K562 (cell line): Measurements from ENCODE around the gene CACNB2. TPM values are rescaled to one million over a fixed set of nuclear protein-coding genes. Genes with fewer than 3 reads are reported as not detected.

Experiments used
- ATAC-seq: fragments of 200-7000 bp; cut with Tn5 transposase; 3 replicates; pipeline ENCODE4 v1.9.1; 2020; ENCODE audit warnings: moderate library complexity
- BruUV-seq: library from RNA; stranded (reverse); fragments of 400-500 nt; replicated peaks from 2 replicates; lab custom pipeline; 2021; lab: Mats Ljungman, UMichigan
- CTCF ChIA-PET: fragments of 300-600 bp; formaldehyde crosslinking; extraction: SDS; loops from one replicate; lab custom pipeline; 2021; ENCODE audit warnings: low intra/inter-chr PET ratio; lab: Yijun Ruan, JAX
- POLR2A ChIA-PET: fragments of 300-600, 350-650 bp; sonication (Branson Sonifier 250); formaldehyde crosslinking; extraction: SDS; loops from one replicate; lab custom pipeline; 2021; ENCODE audit warnings: antibody characterized with exemption, inconsistent platforms; lab: Yijun Ruan, JAX
- DNase-seq, 4 experiments: peaks; one replicate each; pipeline versions ENCODE4 v3.0.0 to v3.0.0-alpha.2; 2011 to 2018; ENCODE audit warnings: low spot score in 3 of 4, mixed read lengths in 3 of 4; ENCODE audit errors: extremely low read depth in 1 of 4
- FAIRE-seq: peaks from 2 replicates; lab custom pipeline; 2011; peaks lifted over from hg19 to GRCh38; lab: Jason Lieb, UNC
- H2AFZ ChIP-seq: 2 replicates; pipeline ENCODE4 v1.6.0; 2011; ENCODE audit warnings: low read depth, low read length, control low read depth, inconsistent platforms
- H3K27ac ChIP-seq: fragments of 200-600 bp; 3 replicates; pipeline ENCODE4 v1.8.0; 2011; ENCODE audit warnings: low read depth, mild to moderate bottlenecking, control low read depth, inconsistent platforms, low read length, moderate library complexity, mixed read lengths; ENCODE audit errors: extremely low read depth
- H3K27me3 ChIP-seq, 2 experiments: fragments of 300-600 bp in 1 of 2; 2 replicates in 1 of 2; 3 replicates in 1 of 2; pipeline versions ENCODE4 v1.6.0 to v1.8.0; 2011; ENCODE audit warnings: inconsistent platforms in 2 of 2, low read length in 2 of 2, mild to moderate bottlenecking in 1 of 2, mixed read lengths in 1 of 2, moderate library complexity in 1 of 2; ENCODE audit not compliant: control insufficient read depth in 2 of 2, insufficient read depth in 2 of 2
- H3K36me3 ChIP-seq: fragments of 300-600 bp; 3 replicates; pipeline ENCODE4 v1.8.0; 2011; ENCODE audit warnings: mild to moderate bottlenecking, low read length, inconsistent platforms; ENCODE audit not compliant: control insufficient read depth, insufficient read depth
- H3K4me1 ChIP-seq, 2 experiments: fragments of 200-600 bp in 1 of 2; replicated peaks in 1 of 2; 2 replicates in 1 of 2; 3 replicates in 1 of 2; pipeline versions ENCODE4 v1.5.1 to v1.8.0; 2011; ENCODE audit warnings: inconsistent platforms in 2 of 2, low read length in 2 of 2, mild to moderate bottlenecking in 1 of 2, mixed read lengths in 1 of 2, moderate library complexity in 1 of 2; ENCODE audit not compliant: control insufficient read depth in 2 of 2, insufficient read depth in 2 of 2
- H3K4me2 ChIP-seq: 2 replicates; pipeline ENCODE4 v1.6.1; 2011; ENCODE audit warnings: low read length, control low read depth, inconsistent platforms, mixed read lengths; ENCODE audit not compliant: insufficient read depth
- H3K4me3 ChIP-seq: fragments of 200-600 bp; sonication (generic), shearing (Covaris generic); 2 replicates; pipeline ENCODE4 v1.5.1; 2016; ENCODE audit warnings: control low read depth, inconsistent platforms
- H3K79me2 ChIP-seq: fragments of 200-600 bp; 3 replicates; pipeline ENCODE4 v1.8.0; 2011; ENCODE audit warnings: low read length, inconsistent platforms; ENCODE audit not compliant: control insufficient read depth, insufficient read depth
- H3K9ac ChIP-seq, 2 experiments: 2 replicates each; pipeline versions ENCODE4 v1.6.0 to v1.6.1; 2011; ENCODE audit warnings: low read depth in 2 of 2, low read length in 2 of 2, control low read depth in 1 of 2, inconsistent platforms in 1 of 2, mild to moderate bottlenecking in 1 of 2, mixed read lengths in 1 of 2; ENCODE audit not compliant: insufficient read depth in 1 of 2
- H3K9me1 ChIP-seq: one replicate; pipeline ENCODE4 v1.6.0; 2011; ENCODE audit warnings: inconsistent platforms, mild to moderate bottlenecking, low read length, moderate library complexity; ENCODE audit not compliant: control insufficient read depth, insufficient read depth
- H3K9me3 ChIP-seq: replicated peaks from 2 replicates; pipeline ENCODE4 v1.5.1; 2011; ENCODE audit warnings: low read depth, low read length, inconsistent platforms; ENCODE audit not compliant: control insufficient read depth, insufficient read depth
- H4K20me1 ChIP-seq: replicated peaks from 2 replicates; pipeline ENCODE4 v1.6.1; 2011; ENCODE audit warnings: low read length, inconsistent platforms, mixed read lengths; ENCODE audit not compliant: control insufficient read depth, insufficient read depth
- BDP1 ChIP-seq: IDR thresholded peaks from 3 replicates; pipeline ENCODE4 v1.6.1; 2011; ENCODE audit not compliant: insufficient read length, insufficient read depth
- BRD9 ChIP-seq: fragments of 450-650 bp; IDR thresholded peaks from 2 replicates; pipeline ENCODE4 v1.6.1; 2018; ENCODE audit warnings: low read depth; ENCODE audit not compliant: partially characterized antibody
- CCNT2 ChIP-seq: IDR thresholded peaks from 2 replicates; pipeline ENCODE4 v1.6.1; 2011; ENCODE audit warnings: borderline replicate concordance, low read depth, mild to moderate bottlenecking, moderate library complexity, mixed read lengths, low read length; ENCODE audit not compliant: insufficient read length; ENCODE audit errors: extremely low read depth
- CHD1 ChIP-seq: fragments of 200-600 bp; sonication (generic); IDR thresholded peaks from one replicate; pipeline ENCODE4 v1.6.1; 2012; ENCODE audit warnings: mild to moderate bottlenecking, moderate library complexity, low read length, inconsistent platforms
- CUX1 ChIP-seq: fragments of 200-800 bp; sonication (Bioruptor generic); IDR thresholded peaks from 2 replicates; pipeline ENCODE4 v1.6.1; 2016; ENCODE audit warnings: missing genetic modification characterization, missing compliant biosample characterization
- DDX20 ChIP-seq: fragments of 450-650 bp; IDR thresholded peaks from 2 replicates; pipeline ENCODE4 v1.6.1; 2016; ENCODE audit warnings: missing genetic modification characterization, low read depth, mild to moderate bottlenecking, missing compliant biosample characterization, moderate library complexity
- LARP7 ChIP-seq: fragments of 450-650 bp; IDR thresholded peaks from 2 replicates; pipeline ENCODE4 v1.6.1; 2016
- WGBS: fragments of 100-300 bp; shearing (Covaris generic); methylation state at CpG from one replicate; pipeline ENCODE4 v1.1.6; 2016; ENCODE audit warnings: low coverage, mixed read lengths; ENCODE audit not compliant: insufficient coverage; ENCODE audit errors: missing lambda C conversion rate; 5-methylcytosine and 5-hydroxymethylcytosine counted together
- in situ Hi-C: fragments of 300-500 bp; cut with MboI; formaldehyde crosslinking; loops from 4 replicates; pipeline ENCODE4 v1.15.0; 2018; ENCODE audit warnings: inconsistent platforms, mixed read lengths
- intact Hi-C: fragments of 100-400 bp; cut with micrococcal nuclease; formaldehyde crosslinking; loops from 2 replicates; pipeline ENCODE4 v1.14.2; 2022
- polyA plus RNA-seq, 8 experiments: library from polyadenylated mRNA; depleted of rRNA in 4 of 8; stranded (reverse) in 5 of 8; unstranded in 3 of 8; fragments of >200 nt; fragmentation: Nextera tagmentation in 2 of 8; fragmentation: Illumina TruSeq in 1 of 8; extraction: Ambion mirVana in 2 of 8; extraction: Trizol in 1 of 8; gene quantifications; 2 replicates each; pipeline versions ENCODE4 v1.2.1 to v1.2.3, GENCODE V29; 2011 to 2014; ENCODE audit warnings: inconsistent platforms in 1 of 8, missing spikeins in 1 of 8
- total RNA-seq, 7 experiments: library from RNA; depleted of rRNA in 6 of 7; stranded (reverse); fragments of >200 nt in 6 of 7; fragmentation: Illumina TruSeq in 2 of 7; extraction: Trizol in 2 of 7; gene quantifications; 2 replicates each; pipeline versions ENCODE4 v1.2.1 to v1.2.3, GENCODE V29; 2011 to 2021; ENCODE audit warnings: low replicate concordance in 1 of 7

Gene CACNB2
- total and polyA plus RNA-seq, 9 of the 15 experiments (the other 6 are each of a cell fraction or from before 2014, with no cell fraction given): 1.8 to 2.2 TPM; not detected in 7

GRCh38 chr10:18157881-18158280 is 17.7 kb downstream of the CACNB2 start (continued):
- no peak for TF ChIP-seq CUX1 (CRISPR knock-in tag)
- no peak for TF ChIP-seq DDX20 (tag)
- TF ChIP-seq BDP1: no peak
- TF ChIP-seq LARP7: no peak

GRCh38 chr10:18158773-18159265 is 18.6 kb downstream of the CACNB2 start:
- H3K27ac ChIP-seq: no peak overlapping the region
- H3K9ac ChIP-seq: no peak overlapping the region
- TF ChIP-seq BRD9: no peak
- TF ChIP-seq CHD1: no peak
- no peak for TF ChIP-seq CCNT2
- TF ChIP-seq, all 486 proteins: peak for 0
- ATAC-seq: no peak
- H2AFZ ChIP-seq: no peak overlapping the region
- in situ Hi-C loops: no loop called here
- H3K4me3 ChIP-seq: no peak overlapping the region
- DNase-seq: no peak
- ChIA-PET CTCF (no interaction called here), POLR2A (no interaction called here)
- H3K36me3 ChIP-seq: no peaks in the 10 kb centered on the region
- H3K9me1 ChIP-seq: no peaks in the 10 kb centered on the region
- no peaks in the 10 kb centered on the region for H3K9me3 ChIP-seq
- H3K79me2 ChIP-seq: no peaks in the 10 kb centered on the region
- WGBS: 0% methylated on average over 2 of the region's 2 CpGs
- no peaks in the 10 kb centered on the region for H3K27me3 ChIP-seq
- H3K4me1 ChIP-seq: no peaks in the 10 kb centered on the region
- intact Hi-C loops: no loop called here
- H4K20me1 ChIP-seq: no peaks in the 10 kb centered on the region
- no TSS peak for BruUV-seq
- no peak for FAIRE-seq
- H3K4me2 ChIP-seq: no peak overlapping the region
